Measurements from ENCODE around the gene TRPV6.

GRCh38 chr7:142859411-142859810, 26.1 kb downstream of the TRPV6 start:
- TF ChIP-seq PATZ1 (CRISPR knock-in tag; IDR thresholded peaks at IDR 0.05; ENCODE audit: borderline replicate concordance) (no peak), ZNF8 (CRISPR knock-in tag; IDR thresholded peaks at IDR 0.05) (no peak), CREB5 (CRISPR knock-in tag; IDR thresholded peaks at IDR 0.05; ENCODE audit: low read depth) (no peak), ZFP30 (CRISPR knock-in tag; IDR thresholded peaks at IDR 0.05) (no peak), PPARA (CRISPR knock-in tag; IDR thresholded peaks at IDR 0.05; ENCODE audit: borderline replicate concordance) (no peak), ESRRG (CRISPR knock-in tag; IDR thresholded peaks at IDR 0.05) (no peak), TOX (CRISPR knock-in tag; IDR thresholded peaks at IDR 0.05; ENCODE audit: borderline replicate concordance) (no peak), BACH2 (CRISPR knock-in tag; IDR thresholded peaks at IDR 0.05; ENCODE audit: borderline replicate concordance) (no peak), ARNTL (CRISPR knock-in tag; IDR thresholded peaks at IDR 0.05; ENCODE audit: borderline replicate concordance, low read depth) (no peak), OSR1 (CRISPR knock-in tag; IDR thresholded peaks at IDR 0.05) (no peak), ISL1 (CRISPR knock-in tag; IDR thresholded peaks at IDR 0.05) (no peak), ZNF70 (CRISPR knock-in tag; IDR thresholded peaks at IDR 0.05) (no peak), CSDC2 (CRISPR knock-in tag; IDR thresholded peaks at IDR 0.05) (no peak)

All from SK-N-SH treated with all-trans-retinoic acid at 6 μM for 48 hours (cell line).